ENCODE results near the gene RHEBL1. TPM values are rescaled to one million over a fixed set of nuclear protein-coding genes. Genes with fewer than 3 reads are reported as not detected.
A peak's percentile ranks its signal among the peaks of the same experiment; 100 is the strongest.

RHEBL1 gene
- total and polyA plus RNA-seq, 2 of the 4 experiments (the other 2 are of a cell fraction), result 0.62 to 0.72 TPM

- POLR2A ChIA-PET (ENCODE audit: unreplicated experiment), result interaction anchor here (0.6 kb wide), 1 partner anchor 1630 kb away, joined by 3 read pairs; no protein-coding TSS in a partner anchor
Observed at GRCh38 chr12:49055978-49056754, 13.6 kb downstream of the RHEBL1 start.

More at GRCh38 chr12:49055978-49056754, 13.6 kb downstream of the RHEBL1 start:
- WGBS, 2 experiments (ENCODE audit: extremely low coverage in 2 of 2, insufficient read length in 1 of 2), result 86% methylated on average over 1 of the region's 7 CpGs; no CpG with 5 or more reads in 1 of the 2 experiments
- DNase-seq, result peak; percentile 82
- in situ Hi-C loops (cut with MboI; ENCODE audit: low sequenced_read_pairs), result no loop called here
- H3K9ac ChIP-seq (ENCODE audit: low read depth, low read length), result no peak overlapping the region
- no peak overlapping the region for H2BK20ac ChIP-seq (ENCODE audit: low read depth, low read length)
- no peak overlapping the region for H3K4ac ChIP-seq (ENCODE audit: low read depth, low read length)
- H3K4me3 ChIP-seq (ENCODE audit: insufficient read depth, low read depth, low read length), result no peak overlapping the region
- CTCF ChIA-PET, result no interaction called here
- intact Hi-C loops (cut with micrococcal nuclease), result no loop called here
- H2AFZ ChIP-seq (replicated peaks; ENCODE audit: low read length, poor library complexity), result peak overlapping the region; percentile 59
- H3K4me1 ChIP-seq (ENCODE audit: control insufficient read depth, insufficient read depth, low read length), result peaks cover 7% of the 10 kb centered on the region
- H3K23ac ChIP-seq (ENCODE audit: low read depth, low read length), result peak overlapping the region; percentile 71; the same call in 1 of the 2 replicates
- peaks cover 24% of the 10 kb centered on the region for H3K9me1 ChIP-seq (ENCODE audit: insufficient read depth, low read length)
- no peak for TF ChIP-seq POLR2A (IDR thresholded peaks at IDR 0.05; ENCODE audit: low read depth, low read length)
- no peak for TF ChIP-seq BHLHE40 (IDR thresholded peaks at IDR 0.05; ENCODE audit: low read depth, low read length)
- TF ChIP-seq ELK1 (IDR thresholded peaks at IDR 0.05; ENCODE audit: borderline replicate concordance, low read depth, low read length), result no peak
- no peak for TF ChIP-seq SMC3 (IDR thresholded peaks at IDR 0.05; ENCODE audit: low read depth, low read length)
- TF ChIP-seq MAZ (IDR thresholded peaks at IDR 0.05; ENCODE audit: borderline replicate concordance, low read depth, low read length), result no peak
- no peak for TF ChIP-seq CTCF (conservative IDR thresholded peaks at IDR 0.05; ENCODE audit: low read depth, low read length)
- TF ChIP-seq, protein P1, sequence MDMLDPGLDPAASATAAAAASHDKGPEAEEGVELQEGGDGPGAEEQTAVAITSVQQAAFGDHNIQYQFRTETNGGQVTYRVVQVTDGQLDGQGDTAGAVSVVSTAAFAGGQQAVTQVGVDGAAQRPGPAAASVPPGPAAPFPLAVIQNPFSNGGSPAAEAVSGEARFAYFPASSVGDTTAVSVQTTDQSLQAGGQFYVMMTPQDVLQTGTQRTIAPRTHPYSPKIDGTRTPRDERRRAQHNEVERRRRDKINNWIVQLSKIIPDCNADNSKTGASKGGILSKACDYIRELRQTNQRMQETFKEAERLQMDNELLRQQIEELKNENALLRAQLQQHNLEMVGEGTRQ (IDR thresholded peaks at IDR 0.05; ENCODE audit: low read depth, low read length), result no peak
- no peak for TF ChIP-seq MAFK (IDR thresholded peaks at IDR 0.05; ENCODE audit: low read depth, low read length)
- TF ChIP-seq NFE2L2 (IDR thresholded peaks at IDR 0.05; ENCODE audit: low read depth, low read length), result no peak
- TF ChIP-seq RFX5 (IDR thresholded peaks at IDR 0.05; ENCODE audit: low read depth, low read length), result no peak
- TF ChIP-seq RCOR1 (IDR thresholded peaks at IDR 0.05; ENCODE audit: insufficient replicate concordance, low read length), result no peak
- TF ChIP-seq MXI1 (IDR thresholded peaks at IDR 0.05; ENCODE audit: borderline replicate concordance, low read depth, low read length), result no peak
- no peak for TF ChIP-seq CEBPB (IDR thresholded peaks at IDR 0.05; ENCODE audit: low read depth, low read length)
- TF ChIP-seq CHD1 (IDR thresholded peaks at IDR 0.05; ENCODE audit: low read depth, low read length), result no peak
- no peak for TF ChIP-seq RAD21 (IDR thresholded peaks at IDR 0.05; ENCODE audit: low read length)
- H3K27me3 ChIP-seq (ENCODE audit: control insufficient read depth, insufficient read depth, low read length), result no peaks in the 10 kb centered on the region
- no peak overlapping the region for H3K27ac ChIP-seq (ENCODE audit: insufficient read depth, low read length)
- peaks cover 40% of the 10 kb centered on the region for H3K36me3 ChIP-seq (ENCODE audit: control insufficient read depth, insufficient read depth, low read length)
- no peak overlapping the region for H2AK5ac ChIP-seq (ENCODE audit: low read depth, low read length)
- H3K14ac ChIP-seq (replicated peaks; ENCODE audit: low read depth, low read length), result no peak overlapping the region
- H4K8ac ChIP-seq (ENCODE audit: low read depth in 2 of 2, low read length in 2 of 2), result no peak overlapping the region
- H3K4me2 ChIP-seq (ENCODE audit: low read depth, low read length), result peak overlapping the region; percentile 97
- H2BK15ac ChIP-seq (ENCODE audit: low read depth, low read length), result no peak overlapping the region
- H3K18ac ChIP-seq (ENCODE audit: low read depth, low read length), result no peak overlapping the region
- no peak overlapping the region for H2AK9ac ChIP-seq (replicated peaks; ENCODE audit: low read depth, low read length, poor library complexity)
- no peak overlapping the region for H4K91ac ChIP-seq (ENCODE audit: insufficient read depth, low read depth, low read length)
- H4K5ac ChIP-seq (ENCODE audit: low read depth, low read length), result no peak overlapping the region
- H2BK5ac ChIP-seq (ENCODE audit: low read depth, low read length, poor library complexity, severe bottlenecking), result no peak overlapping the region
- dilution Hi-C loops (cut with HindIII; ENCODE audit: low sequenced_read_pairs, unreplicated experiment), result no loop called here
- no peak overlapping the region for H3K56ac ChIP-seq (ENCODE audit: extremely low read depth, insufficient read depth, low read length)
- peaks cover 82% of the 10 kb centered on the region for H4K20me1 ChIP-seq (ENCODE audit: insufficient read depth, low read length)
- peak; percentile 36 for ATAC-seq (ENCODE audit: low read depth)
- no TSS peak for BruUV-seq (replicated peaks)
- peaks cover 14 to 78% of the 10 kb centered on the region in 2 experiments; a peak in 3 of 4 replicates for H3K79me1 ChIP-seq (ENCODE audit: low read depth in 1 of 2, low read length in 2 of 2)
- no peaks in the 10 kb centered on the region for H3K9me3 ChIP-seq (ENCODE audit: control insufficient read depth, insufficient read depth, low read length)
- H2BK120ac ChIP-seq (ENCODE audit: low read depth, low read length), result no peak overlapping the region

Measured in IMR-90 (cell line).